Measurements from ENCODE around the gene CDH13.

Gene CDH13

GRCh38 chr16:83681381-83681956, 1054.7 kb downstream of the CDH13 start:
- DNase-seq (ENCODE audit: low spot score): no peak

DNA sequence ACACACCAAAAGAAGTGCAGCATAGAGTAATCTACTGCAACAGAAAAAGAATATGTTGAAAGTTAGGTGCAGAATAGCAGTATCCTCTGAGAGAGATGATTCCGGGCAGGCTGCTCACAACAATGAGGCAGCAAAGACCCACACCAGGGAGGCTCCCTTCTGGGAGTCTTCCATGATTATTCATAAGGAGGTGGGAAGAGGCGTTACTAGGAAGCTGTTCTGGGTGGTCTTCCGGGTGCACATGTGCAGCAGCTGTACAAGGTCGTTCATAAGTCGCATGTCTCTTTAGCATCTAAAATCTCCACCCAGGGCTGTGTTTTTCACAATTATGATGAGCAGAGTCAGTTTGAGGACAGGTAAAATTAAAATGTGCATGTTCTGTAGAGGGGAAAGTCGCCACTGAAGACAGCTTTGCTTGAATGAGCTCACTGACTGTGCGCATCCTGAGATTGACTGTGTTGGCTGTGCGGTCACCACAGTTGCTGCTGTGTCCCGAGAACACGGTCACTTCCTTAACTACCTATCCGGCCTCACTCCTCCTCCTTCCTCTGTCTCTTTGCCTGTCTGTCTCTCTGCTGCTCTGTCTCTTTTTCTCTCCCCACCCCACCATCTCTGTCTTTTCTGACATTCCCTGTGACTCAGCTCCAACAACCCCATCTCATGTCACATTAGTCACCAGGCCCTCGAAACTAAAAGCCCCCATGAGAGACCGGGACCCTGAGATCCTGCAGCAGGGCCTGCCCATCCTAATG, 1055.5 kb downstream of the CDH13 start:
- no peak for DNase-seq (ENCODE audit: low spot score)

- DNase-seq (ENCODE audit: low spot score): no peak
Measured at GRCh38 chr16:83682868-83683235, 1056.1 kb downstream of the CDH13 start.

DNA sequence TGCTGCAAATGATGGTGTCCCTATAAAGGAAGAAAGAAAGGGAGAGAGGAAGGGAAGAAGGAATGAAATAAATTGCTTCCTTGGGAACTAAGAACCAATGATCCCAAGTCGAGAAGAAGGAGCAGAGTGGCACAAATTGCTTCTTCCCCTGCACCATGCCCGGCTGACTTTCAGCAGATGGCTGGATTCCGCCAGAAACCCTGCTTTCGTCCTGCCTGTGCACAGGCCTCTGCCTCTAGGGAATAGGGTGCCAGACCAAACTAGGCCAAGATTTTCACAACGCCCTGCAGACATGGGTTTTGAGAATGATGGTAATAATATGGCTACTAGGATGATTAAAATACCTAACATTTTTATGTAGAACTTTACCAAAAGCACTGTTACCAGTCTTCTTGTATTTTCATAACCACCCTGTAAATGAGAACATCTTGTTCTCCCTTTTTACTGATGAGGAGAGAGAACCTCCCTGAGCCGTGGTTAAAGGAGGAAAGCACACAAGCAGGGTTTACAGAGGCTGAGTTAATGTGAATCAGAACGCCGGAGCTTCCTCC, 1058.9 kb downstream of the CDH13 start:
- no peak for DNase-seq (ENCODE audit: low spot score)

DNA sequence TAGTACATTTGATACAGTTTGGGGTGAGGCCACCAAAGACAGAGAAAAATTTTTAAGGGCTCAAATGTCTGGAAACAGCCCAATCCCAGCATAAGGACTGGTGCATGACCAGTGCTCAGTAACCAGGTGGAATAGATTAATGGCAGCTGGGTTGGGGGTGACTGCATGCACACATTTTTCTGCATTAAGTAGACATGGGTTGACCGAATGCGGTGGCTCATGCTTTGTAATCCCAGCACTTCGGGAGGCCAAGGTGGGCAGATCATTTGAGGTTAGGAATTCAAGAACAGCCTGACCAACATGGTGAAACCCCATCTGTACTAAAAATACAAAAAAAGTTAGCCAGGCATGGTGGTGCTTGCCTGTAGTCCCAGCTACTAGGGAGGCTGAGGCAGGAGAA, 1060.0 kb downstream of the CDH13 start:
- no peak for DNase-seq (ENCODE audit: low spot score)

DNA sequence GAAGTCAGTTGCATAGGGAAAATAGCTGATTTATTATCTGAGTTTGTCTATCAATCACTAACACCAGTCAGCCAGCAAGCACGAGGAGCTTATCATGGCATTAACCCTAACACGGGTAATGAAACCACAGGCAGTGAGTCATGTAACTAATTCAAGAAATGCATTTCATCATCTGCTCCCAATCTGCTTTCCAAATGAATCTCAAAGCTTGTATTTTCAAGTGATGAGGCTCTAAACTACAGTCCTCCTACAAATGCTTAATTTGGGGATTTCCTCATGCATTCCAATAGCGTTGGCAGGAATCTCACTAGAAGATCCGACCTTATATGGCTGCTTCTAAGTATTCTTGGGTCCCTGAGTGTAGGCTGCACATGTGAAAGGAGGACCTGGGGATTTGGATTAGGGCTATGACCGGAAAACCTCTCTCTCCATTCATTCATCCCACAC, 1062.6 kb downstream of the CDH13 start:
- peak; percentile 74 for DNase-seq (ENCODE audit: low spot score)

- no peak for DNase-seq (ENCODE audit: low spot score)
Measured at GRCh38 chr16:83692224-83692623, 1065.5 kb downstream of the CDH13 start.

GRCh38 chr16:83698964-83699363, 1072.2 kb downstream of the CDH13 start:
- no peak for DNase-seq (ENCODE audit: low spot score)

DNA sequence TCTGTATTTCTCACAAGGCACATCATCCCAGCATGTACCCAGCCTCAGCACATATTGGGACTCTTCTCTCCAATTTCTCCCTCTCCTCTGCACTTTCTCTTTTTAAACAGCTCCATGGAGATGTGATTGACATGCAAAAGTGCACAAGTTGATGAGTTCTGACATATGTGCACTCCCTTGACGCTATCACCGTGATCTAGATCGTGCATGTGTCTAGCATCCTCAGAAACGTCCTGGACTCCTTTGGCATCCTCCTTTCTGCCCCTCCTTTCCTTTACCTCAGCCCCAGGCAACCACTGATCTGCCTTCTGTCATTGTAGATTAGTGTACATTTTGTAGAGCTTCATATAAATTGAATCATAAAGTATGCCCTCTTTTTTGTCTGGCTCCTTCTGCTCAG, 1073.0 kb downstream of the CDH13 start:
- DNase-seq (ENCODE audit: low spot score): no peak

GRCh38 chr16:83700918-83701317, 1074.1 kb downstream of the CDH13 start:
- DNase-seq (ENCODE audit: low spot score): no peak

DNA sequence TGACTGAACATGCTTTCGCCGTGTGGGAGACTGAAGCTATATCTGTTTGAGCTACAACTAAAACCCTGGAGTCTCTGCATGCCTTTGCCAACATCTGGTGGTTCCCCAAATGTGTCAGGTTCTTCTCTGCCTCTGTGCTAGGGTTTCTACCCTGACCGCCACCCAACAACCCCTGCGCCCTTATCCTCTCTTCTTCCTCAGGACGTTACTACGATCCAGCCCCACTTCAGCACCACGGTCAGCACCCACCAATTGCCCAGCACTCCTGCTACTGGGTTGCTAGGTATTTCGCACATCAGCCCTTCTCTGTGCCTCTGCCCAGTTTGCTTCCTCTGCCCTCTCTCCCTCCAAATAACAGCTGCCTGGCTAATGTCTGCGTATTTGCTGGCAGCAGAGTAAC, 1074.7 kb downstream of the CDH13 start:
- no peak for DNase-seq (ENCODE audit: low spot score)

- DNase-seq (ENCODE audit: low spot score): no peak
Measured at GRCh38 chr16:83704656-83705055, 1077.9 kb downstream of the CDH13 start.

GRCh38 chr16:83705856-83706255, 1079.1 kb downstream of the CDH13 start:
- no peak for DNase-seq (ENCODE audit: low spot score)

GRCh38 chr16:83706394-83706793, 1079.6 kb downstream of the CDH13 start:
- no peak for DNase-seq (ENCODE audit: low spot score)

GRCh38 chr16:83711069-83711468, 1084.3 kb downstream of the CDH13 start:
- no peak for DNase-seq (ENCODE audit: low spot score)

- no peak for DNase-seq (ENCODE audit: low spot score)
Measured at GRCh38 chr16:83713597-83713996, 1086.8 kb downstream of the CDH13 start.

DNA sequence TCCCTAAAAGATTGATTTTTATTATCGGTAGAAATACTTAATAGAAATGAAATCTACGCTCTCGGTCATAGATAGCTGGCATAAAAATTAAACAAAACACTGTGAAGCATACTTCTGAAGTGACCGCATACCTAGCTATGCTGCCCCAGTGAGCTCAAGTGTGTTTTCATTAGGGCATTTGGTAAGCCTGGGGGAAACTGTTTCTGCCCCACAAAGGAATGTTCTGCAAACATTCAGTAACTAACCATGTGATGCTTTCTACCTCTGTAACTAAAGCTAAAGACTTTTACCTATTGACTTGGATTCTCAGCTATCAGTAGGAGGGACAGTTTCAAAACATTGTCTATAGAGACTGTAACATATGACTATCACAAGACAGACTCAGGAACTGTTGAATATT, 1087.5 kb downstream of the CDH13 start:
- DNase-seq (ENCODE audit: low spot score): no peak

GRCh38 chr16:83715217-83715920, 1088.6 kb downstream of the CDH13 start:
- no peak for DNase-seq (ENCODE audit: low spot score)

GRCh38 chr16:83717308-83717707, 1090.5 kb downstream of the CDH13 start:
- DNase-seq (ENCODE audit: low spot score): no peak

DNA sequence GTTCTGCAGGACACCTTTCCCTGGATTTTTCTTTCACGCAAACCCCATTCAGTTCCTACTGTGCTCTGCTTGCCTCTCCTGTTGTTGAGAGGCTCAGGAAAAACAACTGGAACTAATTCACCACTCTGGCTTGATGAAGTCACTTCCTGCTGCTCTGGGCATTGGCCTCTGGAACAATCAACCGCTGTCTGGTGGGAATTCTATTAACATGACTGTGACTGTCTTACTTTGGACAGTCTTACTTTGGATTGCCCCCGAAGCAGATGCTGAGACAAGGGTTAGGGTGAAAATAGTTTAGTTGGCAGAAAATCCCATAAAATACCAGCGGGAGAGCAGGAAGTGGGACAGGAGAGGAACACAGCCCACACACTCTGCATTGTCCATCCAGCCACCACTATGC, 1091.0 kb downstream of the CDH13 start:
- DNase-seq (ENCODE audit: low spot score): peak; percentile 75

- no peak for DNase-seq (ENCODE audit: low spot score)
Measured at GRCh38 chr16:83720213-83720612, 1093.4 kb downstream of the CDH13 start.

GRCh38 chr16:83720981-83721380, 1094.2 kb downstream of the CDH13 start:
- DNase-seq (ENCODE audit: low spot score): no peak

DNA sequence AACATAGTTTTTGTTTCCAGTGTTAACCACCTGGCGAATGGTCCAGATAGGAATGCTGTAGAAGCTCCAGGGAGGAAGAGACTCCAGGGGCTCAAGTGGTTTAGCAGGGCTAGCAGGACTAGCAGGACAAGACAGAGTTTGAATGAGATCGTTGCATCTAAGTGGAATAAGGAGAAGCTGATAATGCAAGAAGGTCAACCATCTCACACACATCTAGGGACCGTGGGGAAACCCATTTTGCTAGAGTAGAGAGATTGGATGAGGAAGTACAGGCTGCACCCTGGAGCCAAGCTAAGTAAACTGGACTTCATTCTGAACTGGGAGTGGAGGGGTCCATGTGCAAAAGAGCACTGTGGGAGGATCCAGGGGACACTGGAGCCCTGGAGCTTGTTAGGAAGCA, 1094.9 kb downstream of the CDH13 start:
- no peak for DNase-seq (ENCODE audit: low spot score)

All from putamen (tissue), 1 donor.